Stimulated activated CD4-positive, alpha-beta T cell treated with anti-CD3 and anti-CD28 coated beads, TNF-alpha, amount 100 ng/mL, for 1 hour (primary cell): ENCODE data around the gene KNG1.
"Not testable (repeated sequence)": the region's sequence is repeated elsewhere in the genome, so short reads cannot be mapped to it uniquely, and the experiment has no call there.

Experiments used
- DNase-seq, 3 donors: peaks; one replicate each; pipeline ENCODE4 v3.0.0-alpha.2; 2020; ENCODE audit warnings: low read depth in 3 of 3, low spot score in 1 of 3

Gene KNG1

GRCh38 chr3:186717039-186717457 lies at the start of gene KNG1:
Gene KNG1 (plus strand): TSS chr3:186717359. CDS start chr3:186717543, 184 bp downstream.
- DNase-seq = no peak

- DNase-seq = no peak
Measured at GRCh38 chr3:186668426-186668825, 48.7 kb upstream of the KNG1 start.

- DNase-seq = no peak
Measured at GRCh38 chr3:186669378-186670084, 47.6 kb upstream of the KNG1 start.

GRCh38 chr3:186670155-186670554 lies 47.0 kb upstream of the KNG1 start:
- no peak for DNase-seq

- DNase-seq = no peak
Measured at GRCh38 chr3:186671051-186671450, 46.1 kb upstream of the KNG1 start.

- no peak for DNase-seq
Measured at GRCh38 chr3:186678604-186679003, 38.6 kb upstream of the KNG1 start.

- no peak for DNase-seq
Measured at GRCh38 chr3:186679151-186679550, 38.0 kb upstream of the KNG1 start.

GRCh38 chr3:186680869-186681268 lies 36.3 kb upstream of the KNG1 start:
- DNase-seq = no peak

- DNase-seq = no peak
Measured at GRCh38 chr3:186682812-186683211, 34.3 kb upstream of the KNG1 start.

- DNase-seq = no peak
Measured at GRCh38 chr3:186683979-186684378, 33.2 kb upstream of the KNG1 start.

- not testable (repeated sequence) for DNase-seq
Measured at GRCh38 chr3:186686475-186686874, 30.7 kb upstream of the KNG1 start.

GRCh38 chr3:186687120-186687651 lies 30.0 kb upstream of the KNG1 start:
- DNase-seq = no peak

- DNase-seq = not testable (repeated sequence)
Measured at GRCh38 chr3:186690304-186690703, 26.9 kb upstream of the KNG1 start.

GRCh38 chr3:186691676-186692075 lies 25.5 kb upstream of the KNG1 start:
- DNase-seq = no peak

- no peak for DNase-seq
Measured at GRCh38 chr3:186693843-186694242, 23.3 kb upstream of the KNG1 start.

- DNase-seq = no peak
Measured at GRCh38 chr3:186694288-186695032, 22.7 kb upstream of the KNG1 start.

GRCh38 chr3:186696522-186696921 lies 20.6 kb upstream of the KNG1 start:
- DNase-seq = no peak

GRCh38 chr3:186697510-186697909 lies 19.6 kb upstream of the KNG1 start:
- DNase-seq = no peak

GRCh38 chr3:186700267-186700666 lies 16.9 kb upstream of the KNG1 start:
- DNase-seq = no peak

GRCh38 chr3:186702451-186702850 lies 14.7 kb upstream of the KNG1 start:
- DNase-seq = not testable (repeated sequence)

GRCh38 chr3:186705882-186706780 lies 11.0 kb upstream of the KNG1 start:
- DNase-seq = peak in 1 of 3 donors; percentile 0
